ENCODE results near the gene GPR137B.
"Not testable (repeated sequence)": the region's sequence is repeated elsewhere in the genome, so short reads cannot be mapped to it uniquely, and the experiment has no call there.

Gene GPR137B

GRCh38 chr1:236147521-236148469, 5.5 kb downstream of the GPR137B start:
- no peak for DNase-seq

- no peak for DNase-seq
These were observed 6.1 kb downstream of the GPR137B start for GRCh38 chr1:236148470-236148845.

GRCh38 chr1:236149003-236149595, 6.8 kb downstream of the GPR137B start:
- no peak for DNase-seq

- no peak for DNase-seq
These were observed 7.4 kb downstream of the GPR137B start for GRCh38 chr1:236149696-236150228.

GRCh38 chr1:236150311-236150955, 8.1 kb downstream of the GPR137B start:
- DNase-seq: no peak

GRCh38 chr1:236150986-236151385, 8.6 kb downstream of the GPR137B start:
- no peak for DNase-seq

- DNase-seq: no peak
These were observed 9.5 kb downstream of the GPR137B start for GRCh38 chr1:236151739-236152424.

GRCh38 chr1:236154126-236154525, 11.8 kb downstream of the GPR137B start:
- DNase-seq: no peak

- DNase-seq: no peak
These were observed 12.5 kb downstream of the GPR137B start for GRCh38 chr1:236154671-236155398.

GRCh38 chr1:236155399-236155767, 13.0 kb downstream of the GPR137B start:
- no peak for DNase-seq

- no peak for DNase-seq
These were observed 13.6 kb downstream of the GPR137B start for GRCh38 chr1:236155841-236156503.

- DNase-seq: no peak
These were observed 14.3 kb downstream of the GPR137B start for GRCh38 chr1:236156512-236157208.

- not testable (repeated sequence) for DNase-seq
These were observed 15.7 kb downstream of the GPR137B start for GRCh38 chr1:236158072-236158471.

- no peak for DNase-seq
These were observed 16.4 kb downstream of the GPR137B start for GRCh38 chr1:236158719-236159118.

- no peak for DNase-seq
These were observed 17.6 kb downstream of the GPR137B start for GRCh38 chr1:236159704-236160539.

- DNase-seq: no peak
These were observed 18.3 kb downstream of the GPR137B start for GRCh38 chr1:236160540-236161127.

- no peak for DNase-seq
These were observed 18.9 kb downstream of the GPR137B start for GRCh38 chr1:236161230-236161629.

- DNase-seq: not testable (repeated sequence)
These were observed 19.4 kb downstream of the GPR137B start for GRCh38 chr1:236161755-236162154.

GRCh38 chr1:236163463-236164153, 21.3 kb downstream of the GPR137B start:
- no peak for DNase-seq
